DND-41 (cell line): Measurements from ENCODE around the gene NFATC2.

Source experiments
- ATAC-seq: fragments of 200-7000 bp; cut with Tn5 transposase; 3 replicates; pipeline ENCODE4 v1.9.1; 2021; ENCODE audit warnings: low read depth; ENCODE audit not compliant: insufficient read depth
- DNase-seq: peaks from one replicate; pipeline ENCODE4 v3.0.0-alpha.2; 2020
- H2AFZ ChIP-seq: 2 replicates; pipeline ENCODE4 v1.6.0; 2012; ENCODE audit warnings: low read depth, low read length
- H3K27ac ChIP-seq: 2 replicates; pipeline ENCODE4 v1.5.1; 2012; ENCODE audit warnings: low read length, inconsistent platforms
- H3K27me3 ChIP-seq: fragments of 200-600 bp; sonication (generic); 2 replicates; pipeline ENCODE4 v1.6.0; 2012; ENCODE audit warnings: low read length, mild to moderate bottlenecking, inconsistent platforms; ENCODE audit not compliant: insufficient read depth, poor library complexity
- H3K36me3 ChIP-seq: 2 replicates; pipeline ENCODE4 v1.5.1; 2012; ENCODE audit warnings: low read length, inconsistent platforms; ENCODE audit not compliant: insufficient read depth
- H3K4me1 ChIP-seq: 2 replicates; pipeline ENCODE4 v1.5.1; 2012; ENCODE audit warnings: mild to moderate bottlenecking, low read length; ENCODE audit not compliant: insufficient read depth
- H3K4me2 ChIP-seq: 2 replicates; pipeline ENCODE4 v1.6.0; 2012; ENCODE audit warnings: mild to moderate bottlenecking, moderate library complexity, low read length, inconsistent platforms; ENCODE audit not compliant: insufficient read depth
- H3K4me3 ChIP-seq, 2 experiments: fragments of 200-600 bp in 1 of 2; shearing (Covaris generic) in 1 of 2; 2 replicates each; pipeline ENCODE4 v1.5.1; 2012 to 2016; ENCODE audit warnings: inconsistent platforms in 2 of 2, low read length in 2 of 2, mild to moderate bottlenecking in 2 of 2, low read depth in 1 of 2, moderate library complexity in 1 of 2
- H3K79me2 ChIP-seq: 2 replicates; pipeline ENCODE4 v1.6.0; 2012; ENCODE audit warnings: low read length, inconsistent platforms; ENCODE audit not compliant: insufficient read depth
- H3K9ac ChIP-seq: 2 replicates; pipeline ENCODE4 v1.6.0; 2012; ENCODE audit warnings: low read depth, mild to moderate bottlenecking, inconsistent platforms, low read length, moderate library complexity
- H3K9me3 ChIP-seq: 2 replicates; pipeline ENCODE4 v1.5.1; 2012; ENCODE audit warnings: low read length, moderate library complexity, mild to moderate bottlenecking, inconsistent platforms; ENCODE audit not compliant: insufficient read depth, severe bottlenecking
- H4K20me1 ChIP-seq: 2 replicates; pipeline ENCODE4 v1.6.0; 2012; ENCODE audit warnings: low read length; ENCODE audit not compliant: insufficient read depth
- CTCF ChIP-seq: IDR thresholded peaks from 2 replicates; pipeline ENCODE4 v1.5.1; 2012; ENCODE audit warnings: borderline replicate concordance, low read length, moderate library complexity, mild to moderate bottlenecking; ENCODE audit not compliant: poor library complexity, severe bottlenecking; ENCODE audit errors: extremely low read depth
- EZH2 ChIP-seq: IDR thresholded peaks from 3 replicates; pipeline ENCODE4 v1.6.1; 2012; ENCODE audit warnings: borderline replicate concordance, low read depth, mild to moderate bottlenecking, moderate library complexity, low read length, inconsistent platforms; ENCODE audit not compliant: severe bottlenecking

The NFATC2 gene

DNA sequence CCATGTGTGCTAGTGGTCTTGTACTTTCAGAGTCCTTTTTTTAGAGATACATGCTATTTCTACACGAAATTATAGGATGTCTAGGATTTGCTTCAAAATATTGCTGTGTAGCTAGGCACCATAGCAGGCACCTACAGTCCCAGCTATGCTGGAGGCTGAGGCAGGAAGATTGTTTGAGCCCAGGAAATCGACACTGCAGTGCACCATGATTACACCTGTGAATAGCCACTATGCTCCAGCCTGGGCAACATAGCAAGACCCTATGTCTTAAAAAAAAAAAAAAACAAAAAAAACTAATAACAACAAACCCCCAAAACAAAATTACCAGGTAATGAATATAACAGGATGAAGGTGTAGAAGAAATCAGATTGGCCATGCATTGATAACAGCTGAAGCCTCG lies 121.7 kb downstream of the NFATC2 start:
- Histone ChIP-seq H4K20me1 (no peaks in the 10 kb centered on the region), H3K4me1 (no peaks in the 10 kb centered on the region), H3K4me3 (no peak overlapping the region), H3K9me3 (no peaks in the 10 kb centered on the region), H2AFZ (no peak overlapping the region), H3K27me3 (peaks cover 14% of the 10 kb centered on the region), H3K79me2 (no peaks in the 10 kb centered on the region), H3K4me2 (no peak overlapping the region), H3K36me3 (no peaks in the 10 kb centered on the region), H3K27ac (no peak overlapping the region), H3K9ac (no peak overlapping the region)
- ATAC-seq (no peak), DNase-seq (no peak)
- TF ChIP-seq EZH2 (no peak), CTCF (no peak)

DNA sequence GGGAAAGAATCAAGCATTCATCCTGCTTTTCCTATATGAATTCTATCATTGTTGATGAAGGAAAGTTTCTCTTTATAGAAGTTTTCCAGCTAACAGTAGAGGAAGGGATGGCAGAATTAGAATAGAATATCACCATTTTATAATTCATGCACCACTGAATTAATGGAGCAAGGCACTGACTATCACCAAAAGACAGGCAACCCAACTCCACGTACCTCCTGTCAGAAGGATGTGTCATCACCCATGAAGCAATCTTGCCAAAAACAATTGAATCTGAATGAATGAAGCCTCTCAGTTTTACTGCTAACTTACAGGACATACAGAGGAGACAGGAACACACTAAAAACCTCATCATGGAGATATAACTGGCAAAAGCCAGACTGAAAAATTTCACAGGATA lies 122.4 kb downstream of the NFATC2 start:
- TF ChIP-seq EZH2 (no peak), CTCF (no peak)
- no peak for DNase-seq
- H3K79me2 ChIP-seq, result no peaks in the 10 kb centered on the region
- no peaks in the 10 kb centered on the region for H3K4me1 ChIP-seq
- H3K9ac ChIP-seq, result no peak overlapping the region
- no peak overlapping the region for H3K27ac ChIP-seq
- H3K27me3 ChIP-seq, result peaks cover 14% of the 10 kb centered on the region
- H3K4me2 ChIP-seq, result no peak overlapping the region
- no peaks in the 10 kb centered on the region for H3K36me3 ChIP-seq
- H2AFZ ChIP-seq, result no peak overlapping the region
- no peak for ATAC-seq
- H4K20me1 ChIP-seq, result no peaks in the 10 kb centered on the region
- H3K4me3 ChIP-seq, result no peak overlapping the region
- H3K9me3 ChIP-seq, result no peaks in the 10 kb centered on the region

DNA sequence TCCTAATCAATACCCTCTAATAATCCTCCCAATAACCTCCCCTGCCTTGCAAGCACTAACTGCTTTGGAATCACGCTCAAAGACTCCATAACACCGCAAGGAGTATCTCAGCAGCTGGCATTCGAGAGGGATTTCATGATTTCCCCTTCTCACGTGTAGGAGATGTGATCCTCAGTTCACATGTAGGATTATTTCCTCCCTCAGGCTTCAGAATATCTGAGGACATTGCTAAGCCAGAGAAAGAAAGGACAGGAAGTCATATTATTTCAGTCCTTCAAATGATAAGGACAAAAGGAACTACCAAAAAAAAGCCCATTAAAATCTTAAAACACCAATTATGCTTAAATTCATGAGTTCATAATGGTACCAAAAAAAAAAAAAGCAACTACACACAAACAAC lies 122.9 kb downstream of the NFATC2 start:
- no peak overlapping the region for H3K9ac ChIP-seq
- TF ChIP-seq CTCF, result no peak
- TF ChIP-seq EZH2, result no peak
- no peaks in the 10 kb centered on the region for H3K36me3 ChIP-seq
- no peak overlapping the region for H2AFZ ChIP-seq
- peaks cover 11% of the 10 kb centered on the region for H3K27me3 ChIP-seq
- ATAC-seq (no peak), DNase-seq (no peak)
- no peak overlapping the region for H3K4me3 ChIP-seq
- no peaks in the 10 kb centered on the region for H4K20me1 ChIP-seq
- H3K4me2 ChIP-seq, result no peak overlapping the region
- H3K27ac ChIP-seq, result no peak overlapping the region
- no peaks in the 10 kb centered on the region for H3K4me1 ChIP-seq
- H3K79me2 ChIP-seq, result no peaks in the 10 kb centered on the region
- no peaks in the 10 kb centered on the region for H3K9me3 ChIP-seq

- H3K4me3 ChIP-seq, result no peak overlapping the region
- no peak overlapping the region for H3K4me2 ChIP-seq
- H3K79me2 ChIP-seq, result no peaks in the 10 kb centered on the region
- H2AFZ ChIP-seq, result no peak overlapping the region
- H3K36me3 ChIP-seq, result no peaks in the 10 kb centered on the region
- no peak overlapping the region for H3K27ac ChIP-seq
- no peaks in the 10 kb centered on the region for H3K4me1 ChIP-seq
- H3K27me3 ChIP-seq, result peaks cover 8% of the 10 kb centered on the region
- no peaks in the 10 kb centered on the region for H4K20me1 ChIP-seq
- H3K9ac ChIP-seq, result no peak overlapping the region
- ATAC-seq (no peak), DNase-seq (no peak)
- TF ChIP-seq EZH2 (no peak), CTCF (no peak)
- H3K9me3 ChIP-seq, result no peaks in the 10 kb centered on the region
Measured at GRCh38 chr20:51419231-51419630, 123.3 kb downstream of the NFATC2 start.
